ENCODE results near the gene ACVR1B.
A peak's percentile ranks its signal among the peaks of the same experiment; 100 is the strongest.

ACVR1B gene

DNA sequence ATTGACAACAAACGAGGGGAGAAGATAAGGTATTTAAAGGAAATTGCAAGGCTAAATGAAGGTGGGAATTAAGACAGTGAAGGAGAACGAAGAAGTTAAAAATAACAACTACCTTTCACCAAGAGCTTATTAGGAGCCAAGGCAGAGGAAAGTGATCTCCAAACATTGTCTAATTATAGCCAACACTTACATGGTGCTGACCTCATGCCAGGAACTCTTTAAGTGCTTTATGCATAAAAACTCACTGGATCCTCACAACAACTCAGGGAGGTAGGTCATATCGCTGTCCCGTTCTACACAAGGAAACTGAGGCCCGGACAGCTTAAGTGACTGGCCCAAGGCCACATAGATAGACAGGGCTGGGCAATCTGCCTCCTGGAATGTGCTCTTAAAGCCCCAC is 74.8 kb downstream of the ACVR1B start:
- in situ Hi-C loops (cut with MboI; ENCODE audit: low sequenced_read_pairs), result loop anchor here (5.0 kb wide), 2 partner anchors 56 to 96 kb away; no protein-coding TSS in a partner anchor
- Histone ChIP-seq H3K9me3 (no peaks in the 10 kb centered on the region), H3K27me3 (ENCODE audit: low read depth) (no peaks in the 10 kb centered on the region), H3K4me1 (peaks cover 24% of the 10 kb centered on the region), H3K36me3 (replicated peaks) (no peaks in the 10 kb centered on the region), H3K4me3 (no peak overlapping the region)
- no peak for DNase-seq (ENCODE audit: low spot score in 2 of 2)

DNA sequence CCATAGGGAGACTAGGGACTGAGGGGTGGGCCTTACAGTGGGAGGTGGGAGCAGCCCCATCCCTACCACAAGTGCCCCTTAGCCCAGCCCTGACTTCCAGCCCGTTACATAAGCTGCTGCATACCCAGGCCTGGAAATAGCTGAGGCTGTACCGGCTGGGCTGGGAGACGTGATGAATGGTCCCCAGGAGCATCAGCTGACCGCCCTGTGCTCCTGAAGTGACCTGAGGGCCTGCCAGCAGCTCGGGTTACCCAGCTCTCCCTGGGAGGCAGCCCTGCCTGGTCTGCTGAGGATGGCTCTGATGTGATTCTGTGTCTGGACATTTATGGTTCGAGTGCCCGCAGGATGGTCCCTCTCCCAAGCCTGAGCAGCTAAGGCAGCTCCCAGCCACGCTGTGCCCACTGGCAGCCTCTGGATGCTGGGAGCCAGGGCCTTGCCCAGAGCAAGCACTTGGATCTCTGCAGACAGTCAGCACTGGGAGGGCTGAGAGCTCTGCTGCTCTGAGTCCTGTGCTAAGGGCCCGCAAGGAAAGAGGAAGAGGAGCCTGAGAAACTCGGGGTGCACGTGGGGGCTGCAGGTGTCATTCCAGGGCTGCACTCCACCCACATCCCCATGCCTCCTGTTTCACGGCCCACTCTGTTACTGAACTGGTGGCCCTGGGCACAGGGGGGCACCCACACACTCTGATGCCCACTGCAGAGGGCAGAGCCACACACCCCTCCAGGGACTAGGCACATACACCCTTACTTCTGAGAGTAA is 75.8 kb downstream of the ACVR1B start:
- no peaks in the 10 kb centered on the region for H3K36me3 ChIP-seq (replicated peaks)
- in situ Hi-C loops (cut with MboI; ENCODE audit: low sequenced_read_pairs), result loop anchor here (5.0 kb wide), 2 partner anchors 55 to 95 kb away; no protein-coding TSS in a partner anchor
- peaks cover 24% of the 10 kb centered on the region for H3K4me1 ChIP-seq
- no peak overlapping the region for H3K4me3 ChIP-seq
- H3K27me3 ChIP-seq (ENCODE audit: low read depth), result no peaks in the 10 kb centered on the region
- no peak for DNase-seq (ENCODE audit: low spot score in 2 of 2)
- H3K9me3 ChIP-seq, result no peaks in the 10 kb centered on the region

DNA sequence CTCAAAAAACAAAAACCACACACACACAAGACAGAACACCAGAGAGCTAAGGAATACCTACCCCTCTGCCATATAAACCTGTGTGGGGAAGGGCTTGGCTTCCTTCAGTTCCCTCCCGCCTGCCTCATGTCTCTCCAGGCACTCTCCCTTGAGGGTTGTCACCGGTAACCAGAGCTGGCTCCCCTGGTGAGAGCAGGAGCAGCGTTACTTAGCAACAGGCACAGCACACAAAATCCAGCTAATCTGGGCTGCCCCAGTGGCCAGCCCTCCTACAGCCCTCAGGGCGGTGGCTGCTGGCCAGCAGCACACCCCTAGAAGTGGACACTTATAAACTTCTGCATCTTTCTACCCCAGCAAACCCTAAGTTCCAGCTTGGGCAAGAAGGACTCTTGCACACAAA is 78.2 kb downstream of the ACVR1B start:
- H3K4me1 ChIP-seq, result peaks cover 25% of the 10 kb centered on the region
- H3K9me3 ChIP-seq, result no peaks in the 10 kb centered on the region
- H3K4me3 ChIP-seq, result no peak overlapping the region
- no peaks in the 10 kb centered on the region for H3K36me3 ChIP-seq (replicated peaks)
- no peaks in the 10 kb centered on the region for H3K27me3 ChIP-seq (ENCODE audit: low read depth)
- in situ Hi-C loops (cut with MboI; ENCODE audit: low sequenced_read_pairs), result loop anchor here (5.0 kb wide), 2 partner anchors 53 to 93 kb away; no protein-coding TSS in a partner anchor
- peak; percentile 60 to 78 for DNase-seq (ENCODE audit: low spot score in 2 of 2)

DNA sequence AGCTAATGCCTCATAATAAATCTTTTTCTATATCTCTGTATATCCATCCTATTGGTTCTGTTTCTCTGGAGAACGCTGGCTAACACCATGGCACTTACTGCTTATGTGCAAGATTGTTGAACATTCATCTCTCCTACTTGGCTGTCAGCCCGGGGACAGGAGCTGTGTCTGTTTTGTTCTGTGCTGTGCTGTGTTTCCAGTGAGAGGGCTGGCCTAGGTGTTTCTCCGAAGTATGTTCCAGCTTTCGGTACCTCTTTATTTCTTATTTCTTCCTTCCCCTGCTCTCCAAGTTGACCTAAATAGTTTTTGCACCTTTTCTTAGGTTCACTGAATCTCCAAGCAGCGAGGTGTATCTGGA is 80.9 kb downstream of the ACVR1B start:
- H3K36me3 ChIP-seq (replicated peaks), result no peaks in the 10 kb centered on the region
- no peaks in the 10 kb centered on the region for H3K9me3 ChIP-seq
- H3K4me3 ChIP-seq, result peak overlapping the region; percentile 20
- no peak for DNase-seq (ENCODE audit: low spot score in 2 of 2)
- no peaks in the 10 kb centered on the region for H3K27me3 ChIP-seq (ENCODE audit: low read depth)
- peaks cover 16% of the 10 kb centered on the region for H3K4me1 ChIP-seq
- in situ Hi-C loops (cut with MboI; ENCODE audit: low sequenced_read_pairs), result no loop called here

DNA sequence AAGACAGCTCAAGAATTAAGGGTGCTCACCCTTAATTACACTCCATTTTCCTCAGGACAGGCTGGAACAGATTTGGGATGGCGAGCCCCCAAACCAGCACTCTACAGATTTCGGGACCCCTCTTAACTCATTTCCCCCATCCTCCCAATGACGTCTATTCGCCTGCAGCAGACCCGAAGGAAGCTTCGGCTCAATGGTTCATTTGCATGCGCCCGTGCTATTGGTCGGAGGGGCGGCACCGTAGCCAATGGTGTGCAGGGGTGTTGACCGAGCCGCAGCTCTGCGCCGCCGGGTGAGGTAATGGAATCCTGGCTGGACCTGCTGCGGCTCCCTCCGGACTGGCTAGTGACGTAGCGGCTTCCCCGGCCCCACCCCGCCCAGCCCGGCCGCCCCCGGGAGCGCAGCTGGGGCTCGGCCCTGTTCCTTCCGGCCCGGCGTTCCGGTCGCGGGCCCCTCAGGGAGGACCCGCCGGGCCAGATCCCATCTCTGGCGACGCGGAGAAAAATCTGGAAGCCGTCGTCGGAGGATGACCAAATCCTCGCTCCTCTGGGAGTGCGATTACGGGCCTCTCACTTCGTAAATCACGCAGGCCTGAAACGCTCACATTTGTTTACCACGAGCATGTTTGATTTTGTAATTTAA is 81.4 kb downstream of the ACVR1B start:
- in situ Hi-C loops (cut with MboI; ENCODE audit: low sequenced_read_pairs), result no loop called here
- H3K4me3 ChIP-seq, result peak overlapping the region; percentile 28
- peak; percentile 94 to 97 for DNase-seq (ENCODE audit: low spot score in 2 of 2)
- H3K4me1 ChIP-seq, result peaks cover 16% of the 10 kb centered on the region
- H3K36me3 ChIP-seq (replicated peaks), result no peaks in the 10 kb centered on the region
- no peaks in the 10 kb centered on the region for H3K9me3 ChIP-seq
- no peaks in the 10 kb centered on the region for H3K27me3 ChIP-seq (ENCODE audit: low read depth)

DNA sequence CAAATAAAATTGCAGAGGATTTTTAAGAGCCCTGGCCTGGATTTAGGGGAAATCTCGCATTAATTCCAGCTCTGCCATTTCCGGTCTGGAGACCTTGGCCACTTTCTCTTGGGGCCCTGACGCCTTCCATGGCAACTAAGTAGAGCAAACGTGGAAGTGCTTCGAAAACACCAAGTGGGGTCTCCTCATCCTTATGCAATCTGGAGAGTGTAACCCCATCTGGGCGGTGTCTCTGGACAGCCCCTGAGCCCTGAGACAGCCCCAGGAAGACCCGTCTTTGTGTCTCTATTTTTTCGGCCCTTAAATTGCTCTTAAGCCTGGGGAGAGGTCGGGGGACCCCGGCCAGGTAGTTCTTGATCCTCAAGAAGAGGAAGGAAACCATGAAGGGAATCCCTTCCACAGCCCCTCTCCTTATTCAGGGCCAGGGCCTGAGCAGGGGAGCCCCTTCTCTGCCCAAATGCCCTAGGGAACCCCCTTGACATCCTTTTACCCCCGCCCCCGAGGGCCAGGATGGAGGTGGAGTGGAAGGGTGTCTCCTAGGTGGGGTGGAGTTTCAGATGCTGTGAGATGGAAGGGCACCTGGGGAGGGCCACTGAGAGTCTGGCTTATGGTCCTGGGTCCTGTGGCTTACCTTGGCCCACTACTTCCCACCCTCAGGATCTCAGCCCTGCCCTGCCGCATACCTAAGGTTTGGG is 82.1 kb downstream of the ACVR1B start:
- Histone ChIP-seq H3K4me1 (peaks cover 16% of the 10 kb centered on the region), H3K4me3 (peak overlapping the region; percentile 28), H3K9me3 (no peaks in the 10 kb centered on the region), H3K27me3 (ENCODE audit: low read depth) (no peaks in the 10 kb centered on the region), H3K36me3 (replicated peaks) (no peaks in the 10 kb centered on the region)
- in situ Hi-C loops (cut with MboI; ENCODE audit: low sequenced_read_pairs), result no loop called here
- no peak for DNase-seq (ENCODE audit: low spot score in 2 of 2)

DNA sequence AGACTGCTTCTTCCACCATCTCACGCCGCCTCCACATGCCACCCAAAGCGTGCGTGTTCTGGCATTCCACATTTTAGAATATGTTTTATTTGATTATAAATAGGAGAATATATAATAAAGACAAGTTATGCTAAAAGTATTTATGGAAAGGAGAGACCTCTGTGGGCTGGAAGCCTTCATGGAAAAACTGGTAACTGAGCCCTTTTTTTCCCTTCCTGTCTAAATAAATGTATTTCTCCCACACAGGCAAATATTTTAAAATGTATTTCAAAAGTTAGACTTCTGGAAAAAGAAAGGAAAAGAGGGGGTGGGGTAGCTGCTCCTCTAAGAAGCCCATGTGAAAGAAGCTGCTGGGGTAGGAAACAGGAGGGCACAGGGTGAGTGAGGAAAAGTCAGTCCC is 83.7 kb downstream of the ACVR1B start:
- no peak for DNase-seq (ENCODE audit: low spot score in 2 of 2)
- no peak overlapping the region for H3K4me3 ChIP-seq
- H3K9me3 ChIP-seq, result no peaks in the 10 kb centered on the region
- H3K27me3 ChIP-seq (ENCODE audit: low read depth), result no peaks in the 10 kb centered on the region
- no peaks in the 10 kb centered on the region for H3K36me3 ChIP-seq (replicated peaks)
- in situ Hi-C loops (cut with MboI; ENCODE audit: low sequenced_read_pairs), result no loop called here
- peaks cover 12% of the 10 kb centered on the region for H3K4me1 ChIP-seq

DNA sequence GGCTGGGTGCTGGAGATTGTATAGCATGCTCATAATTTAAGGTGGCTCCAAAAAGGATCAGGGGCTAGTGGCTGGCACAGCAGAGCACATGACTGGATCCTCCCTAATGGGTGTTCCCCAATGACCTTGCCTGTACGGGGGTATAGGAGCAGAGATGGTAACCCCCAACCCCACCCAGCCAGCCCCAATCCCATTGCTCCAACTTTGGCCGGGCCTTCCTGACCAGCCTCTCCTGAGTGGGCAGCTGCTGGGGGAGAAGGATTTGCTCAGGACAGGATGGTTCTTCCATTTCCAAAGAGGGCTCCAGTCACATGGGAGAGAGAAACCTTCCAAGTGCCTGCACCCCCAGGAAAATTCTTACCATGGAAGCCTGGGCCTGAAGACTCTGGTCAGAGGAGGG is 84.4 kb downstream of the ACVR1B start:
- H3K4me1 ChIP-seq, result peaks cover 12% of the 10 kb centered on the region
- in situ Hi-C loops (cut with MboI; ENCODE audit: low sequenced_read_pairs), result no loop called here

DNA sequence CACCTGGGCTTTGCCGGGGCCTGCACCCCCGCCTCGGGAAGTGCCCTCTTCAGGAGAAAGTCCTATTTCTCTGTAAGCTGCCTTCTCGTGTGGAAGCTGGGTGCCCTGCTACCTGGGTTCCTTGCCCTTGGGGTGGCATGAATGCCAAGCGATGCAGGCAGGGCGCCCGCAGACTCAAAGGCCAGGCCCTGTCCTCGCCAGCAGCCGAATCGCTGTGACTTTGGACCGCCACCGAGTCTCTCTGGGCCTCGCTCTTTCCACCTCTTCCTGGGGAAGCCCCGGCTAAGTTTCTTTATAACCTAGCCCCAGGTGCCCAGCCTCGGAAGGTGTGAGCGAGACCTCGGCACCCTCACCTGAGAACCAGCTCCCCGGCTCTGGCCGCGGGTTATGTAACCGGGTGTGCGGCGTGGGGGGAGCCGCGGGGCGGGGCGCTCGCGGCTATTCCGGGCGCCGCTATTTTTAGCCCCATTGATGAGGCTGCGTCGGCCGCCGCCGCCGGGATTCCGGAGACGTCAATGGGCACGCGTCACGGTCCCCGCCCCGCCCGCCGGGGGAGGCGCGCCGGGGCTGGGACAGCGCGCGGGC is 85.2 kb downstream of the ACVR1B start:
- in situ Hi-C loops (cut with MboI; ENCODE audit: low sequenced_read_pairs), result no loop called here
- Histone ChIP-seq H3K36me3 (replicated peaks) (no peaks in the 10 kb centered on the region), H3K27me3 (ENCODE audit: low read depth) (no peaks in the 10 kb centered on the region), H3K4me1 (peaks cover 12% of the 10 kb centered on the region), H3K9me3 (no peaks in the 10 kb centered on the region), H3K4me3 (peak overlapping the region; percentile 37)
- peak; percentile 57 to 86 for DNase-seq (ENCODE audit: low spot score in 2 of 2)

More for the DNA sequence above, 84.4 kb downstream of the ACVR1B start:
- no peak for DNase-seq (ENCODE audit: low spot score in 2 of 2)
- Histone ChIP-seq H3K27me3 (ENCODE audit: low read depth) (no peaks in the 10 kb centered on the region), H3K4me3 (no peak overlapping the region), H3K36me3 (replicated peaks) (no peaks in the 10 kb centered on the region), H3K9me3 (no peaks in the 10 kb centered on the region)

DNA sequence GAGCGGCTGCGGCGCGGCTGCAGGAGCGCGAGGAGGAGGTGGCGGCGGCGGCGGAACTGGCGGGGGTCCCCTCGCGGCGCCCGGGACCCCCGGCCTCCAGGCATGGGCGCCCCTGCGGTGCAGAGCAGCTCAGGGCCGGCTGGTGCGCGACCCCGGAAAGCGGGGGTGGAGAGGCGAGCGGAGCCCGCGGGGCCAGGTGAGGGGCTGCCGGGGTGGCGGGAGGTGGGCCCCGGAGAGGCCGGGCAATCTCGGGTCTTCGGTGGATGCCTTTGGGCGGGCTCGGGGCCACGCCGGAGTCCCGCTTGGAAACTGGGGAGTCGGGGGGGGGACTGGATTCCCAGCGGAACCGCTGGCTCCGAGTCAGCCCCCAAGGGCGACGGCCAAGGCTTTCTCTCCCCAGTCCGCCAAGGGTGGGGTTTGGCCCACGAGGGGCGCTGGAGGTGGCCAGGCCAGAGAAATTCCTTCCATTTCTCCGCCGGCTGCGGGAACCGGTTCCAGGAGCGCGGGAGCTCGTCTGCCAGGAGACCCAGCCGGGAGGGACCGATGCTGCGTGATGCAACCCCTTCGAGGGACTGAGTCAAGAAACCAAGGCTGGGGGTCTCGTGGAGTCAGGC is 85.9 kb downstream of the ACVR1B start:
- peak in 1 of 2 experiments; percentile 65 for DNase-seq (ENCODE audit: low spot score in 2 of 2)
- H3K9me3 ChIP-seq, result no peaks in the 10 kb centered on the region
- peak overlapping the region; percentile 86 for H3K4me3 ChIP-seq
- H3K36me3 ChIP-seq (replicated peaks), result no peaks in the 10 kb centered on the region; the same call in 1 of the 2 replicates
- peaks cover 11% of the 10 kb centered on the region for H3K4me1 ChIP-seq
- in situ Hi-C loops (cut with MboI; ENCODE audit: low sequenced_read_pairs), result no loop called here
- no peaks in the 10 kb centered on the region for H3K27me3 ChIP-seq (ENCODE audit: low read depth)

DNA sequence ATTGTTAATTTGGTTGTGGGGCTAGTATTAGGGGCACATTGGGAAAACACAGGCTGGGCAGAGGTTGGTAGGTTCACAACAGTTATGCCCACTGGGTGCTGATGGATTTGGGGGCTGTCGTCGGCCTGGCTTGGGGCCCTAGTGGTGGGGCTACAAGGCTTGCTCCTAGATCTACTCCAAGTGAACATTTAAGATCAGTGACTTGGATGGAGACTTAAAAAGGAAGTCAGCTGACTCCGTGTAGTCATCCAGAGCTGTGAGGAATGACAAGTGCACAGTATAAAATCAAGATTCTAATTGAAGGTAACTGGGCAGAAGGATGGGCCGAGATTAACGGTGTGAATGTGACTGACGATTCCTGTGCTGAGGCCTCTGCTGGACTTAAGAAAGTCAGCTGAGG is 86.9 kb downstream of the ACVR1B start:
- H3K36me3 ChIP-seq (replicated peaks), result peaks cover 4% of the 10 kb centered on the region
- H3K27me3 ChIP-seq (ENCODE audit: low read depth), result no peaks in the 10 kb centered on the region
- in situ Hi-C loops (cut with MboI; ENCODE audit: low sequenced_read_pairs), result no loop called here
- peaks cover 3% of the 10 kb centered on the region for H3K4me1 ChIP-seq
- no peaks in the 10 kb centered on the region for H3K9me3 ChIP-seq
- DNase-seq (ENCODE audit: low spot score in 2 of 2), result no peak
- peak overlapping the region; percentile 86 for H3K4me3 ChIP-seq

DNA sequence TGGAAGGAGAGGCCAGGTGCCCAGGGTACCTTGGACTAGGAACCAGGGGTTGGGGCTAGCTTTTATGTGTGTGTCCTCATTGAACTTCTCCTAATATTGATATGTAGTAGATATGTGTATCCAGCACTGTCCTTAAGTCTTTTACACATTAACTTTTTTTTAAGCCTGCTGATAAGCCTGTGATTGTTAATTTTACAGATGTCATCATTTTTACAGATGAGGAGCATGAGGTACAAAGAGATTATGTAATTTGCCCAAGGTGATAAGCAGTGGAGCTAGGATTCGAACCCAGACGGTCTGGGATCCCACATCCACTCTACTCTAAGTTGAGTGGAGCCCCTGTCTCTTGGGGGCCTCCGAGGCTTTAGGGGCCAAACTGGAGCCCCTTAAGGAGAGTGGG is 89.5 kb downstream of the ACVR1B start:
- in situ Hi-C loops (cut with MboI; ENCODE audit: low sequenced_read_pairs), result no loop called here
- no peak for DNase-seq (ENCODE audit: low spot score in 2 of 2)
- Histone ChIP-seq H3K4me3 (no peak overlapping the region), H3K36me3 (replicated peaks) (peaks cover 4% of the 10 kb centered on the region), H3K4me1 (peaks cover 2% of the 10 kb centered on the region; the same call in 1 of the 2 replicates), H3K9me3 (no peaks in the 10 kb centered on the region), H3K27me3 (ENCODE audit: low read depth) (no peaks in the 10 kb centered on the region)

DNA sequence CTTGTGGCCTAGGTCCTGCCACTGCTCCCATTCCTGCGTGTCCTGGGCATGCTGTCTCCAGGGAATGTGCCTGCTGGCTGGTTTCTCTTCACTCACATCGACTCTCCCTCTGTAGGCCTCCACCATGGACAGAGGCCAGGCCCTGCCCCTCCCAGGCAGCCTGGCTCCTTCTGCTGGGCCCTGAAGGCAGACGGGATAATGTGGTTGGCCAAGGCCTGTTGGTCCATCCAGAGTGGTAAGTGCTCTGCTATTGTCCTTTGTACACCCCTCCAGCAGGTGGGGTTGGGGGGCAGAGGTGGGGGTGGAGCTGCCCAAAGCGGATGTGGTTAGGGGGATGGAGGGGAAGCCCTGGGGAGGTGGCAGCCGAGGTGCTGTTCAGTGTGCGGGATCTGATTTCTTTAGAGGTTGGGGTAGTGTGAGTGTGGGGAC is 90.2 kb downstream of the ACVR1B start:
- no peak for DNase-seq (ENCODE audit: low spot score in 2 of 2)
- Histone ChIP-seq H3K9me3 (no peaks in the 10 kb centered on the region), H3K27me3 (ENCODE audit: low read depth) (no peaks in the 10 kb centered on the region), H3K4me3 (no peak overlapping the region), H3K4me1 (peaks cover under 1% of the 10 kb centered on the region; the same call in 1 of the 2 replicates), H3K36me3 (replicated peaks) (peaks cover 4% of the 10 kb centered on the region)
- in situ Hi-C loops (cut with MboI; ENCODE audit: low sequenced_read_pairs), result no loop called here

All from HAP-1 (cell line).